Fibroblast of lung (primary cell): Measurements from ENCODE around the gene ZNF776. TPM values are rescaled to one million over a fixed set of nuclear protein-coding genes. Genes with fewer than 3 reads are reported as not detected.
"Not testable (repeated sequence)": the region's sequence is repeated elsewhere in the genome, so short reads cannot be mapped to it uniquely, and the experiment has no call there.

Source experiments
- DNase-seq, 2 donors: peaks; one replicate each; pipeline versions ENCODE4 v3.0.0 to v3.0.0-alpha.2; 2010; ENCODE audit warnings: low read depth in 2 of 2
- H2AFZ ChIP-seq: 2 replicates; pipeline ENCODE4 v1.5.1; 2012; ENCODE audit warnings: low read length, control low read depth, inconsistent platforms
- H3K27ac ChIP-seq: 2 replicates; pipeline ENCODE4 v1.5.1; 2011; ENCODE audit warnings: low read length, control low read depth; ENCODE audit not compliant: insufficient read depth
- H3K27me3 ChIP-seq: 2 replicates; pipeline ENCODE4 v1.5.1; 2011; ENCODE audit warnings: mild to moderate bottlenecking, low read length; ENCODE audit not compliant: control insufficient read depth, insufficient read depth
- H3K36me3 ChIP-seq: 2 replicates; pipeline ENCODE4 v1.5.1; 2011; ENCODE audit warnings: low read length; ENCODE audit not compliant: control insufficient read depth, insufficient read depth
- H3K4me1 ChIP-seq: 2 replicates; pipeline ENCODE4 v1.5.1; 2011; ENCODE audit warnings: low read length; ENCODE audit not compliant: control insufficient read depth, insufficient read depth; ENCODE audit errors: extremely low read depth
- H3K4me2 ChIP-seq: 2 replicates; pipeline ENCODE4 v1.5.1; 2011; ENCODE audit warnings: low read length, control low read depth; ENCODE audit not compliant: insufficient read depth; ENCODE audit errors: extremely low read depth
- H3K4me3 ChIP-seq, 4 experiments: fragments of 200-600 bp in 1 of 4; sonication (generic) in 1 of 4; replicated peaks in 1 of 4; 2 replicates each; pipeline ENCODE4 v1.5.1; 2011 to 2016; ENCODE audit warnings: low read length in 4 of 4, low read depth in 3 of 4, mild to moderate bottlenecking in 3 of 4, control low read depth in 2 of 4, inconsistent platforms in 1 of 4, mixed read lengths in 1 of 4; ENCODE audit not compliant: insufficient read depth in 1 of 4; ENCODE audit errors: control extremely low read depth in 1 of 4
- H3K79me2 ChIP-seq: 2 replicates; pipeline ENCODE4 v1.5.1; 2012; ENCODE audit warnings: mild to moderate bottlenecking, low read length, inconsistent platforms; ENCODE audit not compliant: control insufficient read depth, insufficient read depth
- H3K9ac ChIP-seq: 2 replicates; pipeline ENCODE4 v1.5.1; 2011; ENCODE audit warnings: mild to moderate bottlenecking, low read length, control low read depth; ENCODE audit not compliant: insufficient read depth
- H3K9me3 ChIP-seq: 2 replicates; pipeline ENCODE4 v1.5.1; 2012; ENCODE audit warnings: low read depth, low read length; ENCODE audit not compliant: control insufficient read depth, insufficient read depth
- H4K20me1 ChIP-seq: 2 replicates; pipeline ENCODE4 v1.5.1; 2011; ENCODE audit warnings: low read length; ENCODE audit not compliant: control insufficient read depth, insufficient read depth; ENCODE audit errors: extremely low read depth
- EZH2 ChIP-seq: IDR thresholded peaks from 2 replicates; pipeline ENCODE4 v1.5.1; 2012; ENCODE audit warnings: low read length, control low read depth, mild to moderate bottlenecking; ENCODE audit errors: missing control alignments
- polyA plus RNA-seq, 2 donors: library from polyadenylated mRNA; depleted of rRNA in 1 of 2; stranded (reverse) in 1 of 2; unstranded in 1 of 2; fragments of >200 nt; gene quantifications; 2 replicates each; pipeline ENCODE4 v1.2.1, GENCODE V29; 2011 to 2012; ENCODE audit warnings: missing spikeins in 1 of 2
- total RNA-seq: library from RNA; depleted of rRNA; stranded (reverse); fragments of >200 nt; gene quantifications from 2 replicates; pipeline ENCODE4 v1.2.1, GENCODE V29; 2014
- TF ChIP-seq, protein P1 (sequence below), 2 donors: IDR thresholded peaks in 1 of 2; conservative IDR thresholded peaks in 1 of 2; 1 replicate in 1 of 2; 2 replicates in 1 of 2; pipeline ENCODE4 v1.5.1; 2011 to 2012; ENCODE audit warnings: low read length in 2 of 2, control low read depth in 1 of 2, inconsistent platforms in 1 of 2, low read depth in 1 of 2, mild to moderate bottlenecking in 1 of 2

ZNF776 gene
- total and polyA plus RNA-seq, 2 donors (not counting 1 experiment from before 2014, with no cell fraction given), result 7.8 to 20.0 TPM

DNA sequence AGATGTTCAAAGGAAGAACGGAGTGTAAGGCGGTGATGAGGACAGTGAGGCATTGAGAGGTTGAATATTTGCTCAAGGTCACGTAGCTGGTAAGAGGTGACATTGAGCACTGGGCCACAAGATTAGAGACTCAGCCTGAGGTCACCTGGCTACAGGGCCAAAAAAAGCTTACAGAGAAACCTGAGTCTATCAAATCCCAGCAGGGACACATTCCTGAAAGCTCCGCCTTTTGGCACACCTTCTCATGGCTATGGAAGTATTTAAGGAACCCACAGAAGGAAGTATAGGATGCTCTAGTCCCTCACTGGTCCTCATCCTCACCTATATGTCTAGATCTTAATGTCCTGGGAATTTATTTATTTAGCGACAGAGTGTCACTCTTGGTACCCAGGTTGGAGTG is 40.3 kb downstream of the ZNF776 start:
- DNase-seq, result no peak
- Histone ChIP-seq H3K36me3 (no peaks in the 10 kb centered on the region), H2AFZ (no peak overlapping the region), H3K4me1 (no peaks in the 10 kb centered on the region), H3K27me3 (no peaks in the 10 kb centered on the region), H3K27ac (no peak overlapping the region), H3K9me3 (peaks cover 2% of the 10 kb centered on the region), H3K4me3 (no peak overlapping the region), H4K20me1 (no peaks in the 10 kb centered on the region), H3K79me2 (no peaks in the 10 kb centered on the region), H3K9ac (no peak overlapping the region), H3K4me2 (no peak overlapping the region)
- TF ChIP-seq, protein P1, sequence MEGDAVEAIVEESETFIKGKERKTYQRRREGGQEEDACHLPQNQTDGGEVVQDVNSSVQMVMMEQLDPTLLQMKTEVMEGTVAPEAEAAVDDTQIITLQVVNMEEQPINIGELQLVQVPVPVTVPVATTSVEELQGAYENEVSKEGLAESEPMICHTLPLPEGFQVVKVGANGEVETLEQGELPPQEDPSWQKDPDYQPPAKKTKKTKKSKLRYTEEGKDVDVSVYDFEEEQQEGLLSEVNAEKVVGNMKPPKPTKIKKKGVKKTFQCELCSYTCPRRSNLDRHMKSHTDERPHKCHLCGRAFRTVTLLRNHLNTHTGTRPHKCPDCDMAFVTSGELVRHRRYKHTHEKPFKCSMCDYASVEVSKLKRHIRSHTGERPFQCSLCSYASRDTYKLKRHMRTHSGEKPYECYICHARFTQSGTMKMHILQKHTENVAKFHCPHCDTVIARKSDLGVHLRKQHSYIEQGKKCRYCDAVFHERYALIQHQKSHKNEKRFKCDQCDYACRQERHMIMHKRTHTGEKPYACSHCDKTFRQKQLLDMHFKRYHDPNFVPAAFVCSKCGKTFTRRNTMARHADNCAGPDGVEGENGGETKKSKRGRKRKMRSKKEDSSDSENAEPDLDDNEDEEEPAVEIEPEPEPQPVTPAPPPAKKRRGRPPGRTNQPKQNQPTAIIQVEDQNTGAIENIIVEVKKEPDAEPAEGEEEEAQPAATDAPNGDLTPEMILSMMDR (conservative IDR thresholded peaks at IDR 0.05 in 1 of 2, IDR thresholded peaks at IDR 0.05 in 1 of 2; ENCODE audit: low read depth in 1 of 2, low read length in 2 of 2), result no peak
- no peak for TF ChIP-seq EZH2

DNA sequence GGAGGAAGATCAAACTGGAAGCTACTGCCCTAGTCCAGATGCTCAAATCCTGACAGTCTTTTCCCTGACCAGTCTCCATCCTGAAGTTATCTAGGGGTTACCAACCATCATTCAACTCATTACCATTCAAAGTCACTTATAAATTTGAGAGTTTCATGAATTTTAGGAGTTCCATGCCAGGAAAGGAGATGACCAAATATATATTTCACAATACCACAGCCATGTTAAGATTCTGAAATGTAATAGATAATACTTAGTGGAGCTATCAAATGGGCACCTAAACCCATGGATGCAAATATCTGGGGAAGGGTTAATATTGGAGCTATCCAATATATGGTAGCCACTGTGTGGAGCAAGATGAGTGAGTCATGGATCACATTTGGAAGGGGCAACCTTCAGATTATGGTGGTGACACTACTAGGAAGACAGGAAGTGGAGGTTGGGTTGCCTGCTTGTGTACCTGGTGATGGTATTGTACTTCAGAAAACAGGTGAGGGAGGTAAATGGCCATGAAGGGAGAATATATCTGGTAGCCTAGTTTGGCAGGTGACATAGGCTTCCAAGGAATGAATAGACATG is 41.6 kb downstream of the ZNF776 start:
- DNase-seq, result no peak
- Histone ChIP-seq H3K9me3 (peaks cover 2% of the 10 kb centered on the region), H3K36me3 (no peaks in the 10 kb centered on the region), H4K20me1 (no peaks in the 10 kb centered on the region), H3K4me2 (no peak overlapping the region), H2AFZ (no peak overlapping the region), H3K9ac (no peak overlapping the region), H3K27me3 (no peaks in the 10 kb centered on the region), H3K4me1 (no peaks in the 10 kb centered on the region), H3K27ac (no peak overlapping the region), H3K79me2 (no peaks in the 10 kb centered on the region), H3K4me3 (no peak overlapping the region)
- TF ChIP-seq, protein P1 (conservative IDR thresholded peaks at IDR 0.05 in 1 of 2, IDR thresholded peaks at IDR 0.05 in 1 of 2; ENCODE audit: low read depth in 1 of 2, low read length in 2 of 2), result no peak
- no peak for TF ChIP-seq EZH2

DNA sequence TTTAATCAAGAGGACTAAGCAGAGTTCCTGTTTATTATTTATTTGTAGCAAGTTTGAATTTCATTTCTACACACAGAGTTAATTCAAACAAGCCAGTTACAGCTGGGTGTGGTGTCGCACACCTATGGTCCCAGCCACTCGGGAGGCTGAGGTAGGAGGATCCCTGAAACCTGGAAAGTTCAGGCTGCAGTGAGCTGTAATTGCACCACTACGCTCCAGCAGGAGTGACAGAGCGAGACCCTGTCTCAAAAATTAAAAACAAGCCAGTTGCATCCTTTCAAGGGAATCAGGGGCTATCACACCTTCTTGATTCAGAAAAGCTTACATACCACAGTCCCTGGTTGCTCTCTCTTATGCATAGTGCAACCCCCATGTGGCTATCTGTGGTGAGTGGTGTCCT is 42.7 kb downstream of the ZNF776 start:
- Histone ChIP-seq H2AFZ (no peak overlapping the region), H3K27ac (no peak overlapping the region), H3K36me3 (no peaks in the 10 kb centered on the region), H3K4me3 (no peak overlapping the region), H3K4me1 (no peaks in the 10 kb centered on the region), H3K9ac (no peak overlapping the region), H3K9me3 (peaks cover 2% of the 10 kb centered on the region), H3K27me3 (no peaks in the 10 kb centered on the region), H3K79me2 (no peaks in the 10 kb centered on the region), H3K4me2 (no peak overlapping the region), H4K20me1 (no peaks in the 10 kb centered on the region)
- TF ChIP-seq, protein P1 (conservative IDR thresholded peaks at IDR 0.05 in 1 of 2, IDR thresholded peaks at IDR 0.05 in 1 of 2; ENCODE audit: low read depth in 1 of 2, low read length in 2 of 2), result no peak
- no peak for TF ChIP-seq EZH2
- DNase-seq, result no peak

DNA sequence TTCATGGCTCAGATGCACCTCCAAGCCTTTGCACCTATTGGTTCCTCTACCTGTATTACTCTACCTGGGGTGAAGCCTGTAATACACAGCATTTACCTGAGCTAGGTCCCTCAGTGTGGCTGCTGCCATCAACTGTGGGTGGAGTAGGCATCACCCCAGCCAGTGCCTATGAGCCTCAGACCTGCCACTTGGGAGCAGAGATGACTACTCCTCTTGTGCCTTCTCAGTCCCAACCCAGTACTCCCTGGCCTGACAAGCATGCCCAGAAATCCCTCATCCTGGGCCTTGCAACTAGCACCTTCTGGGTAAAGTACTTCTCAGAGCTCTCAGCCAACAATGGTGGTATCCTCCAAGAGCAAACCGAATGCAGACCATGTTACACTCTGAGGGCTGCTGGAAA is 50.0 kb downstream of the ZNF776 start:
- H3K4me3 ChIP-seq, DNase-seq, H2AFZ ChIP-seq, H3K9me3 ChIP-seq, H3K27me3 ChIP-seq, H3K4me2 ChIP-seq, H3K9ac ChIP-seq, H3K36me3 ChIP-seq, H3K79me2 ChIP-seq, H3K4me1 ChIP-seq, H3K27ac ChIP-seq, H4K20me1 ChIP-seq: not testable (repeated sequence)
